ENCODE results near the gene HMCN1. TPM values are rescaled to one million over a fixed set of nuclear protein-coding genes. Genes with fewer than 3 reads are reported as not detected.

HMCN1 gene
- polyA plus RNA-seq, 3 donors from 2014 or later = 0.33 to 0.38 TPM; not detected in 1

- Mint-ChIP-seq H3K4me3 (no peak overlapping the region), H3K36me3 (no peaks in the 10 kb centered on the region), H3K4me1 (peaks cover 0 to 4% of the 10 kb centered on the region in 2 donors), H3K27me3 (ENCODE audit: low read depth in 3 of 3) (peaks cover 0 to 2% (median 1%) of the 10 kb centered on the region in 3 donors), H3K27ac (no peak overlapping the region), H3K9me3 (no peaks in the 10 kb centered on the region)
- DNase-seq = no peak
These were observed 453.4 kb downstream of the HMCN1 start for GRCh38 chr1:186187601-186188000.

- Mint-ChIP-seq H3K9me3 (no peaks in the 10 kb centered on the region), H3K27me3 (ENCODE audit: low read depth in 3 of 3) (peaks cover 0 to 2% (median 1%) of the 10 kb centered on the region in 3 donors), H3K36me3 (no peaks in the 10 kb centered on the region), H3K27ac (no peak overlapping the region), H3K4me1 (peaks cover 0 to 4% of the 10 kb centered on the region in 2 donors), H3K4me3 (no peak overlapping the region)
- no peak for DNase-seq
These were observed 453.9 kb downstream of the HMCN1 start for GRCh38 chr1:186188004-186188539.

DNA sequence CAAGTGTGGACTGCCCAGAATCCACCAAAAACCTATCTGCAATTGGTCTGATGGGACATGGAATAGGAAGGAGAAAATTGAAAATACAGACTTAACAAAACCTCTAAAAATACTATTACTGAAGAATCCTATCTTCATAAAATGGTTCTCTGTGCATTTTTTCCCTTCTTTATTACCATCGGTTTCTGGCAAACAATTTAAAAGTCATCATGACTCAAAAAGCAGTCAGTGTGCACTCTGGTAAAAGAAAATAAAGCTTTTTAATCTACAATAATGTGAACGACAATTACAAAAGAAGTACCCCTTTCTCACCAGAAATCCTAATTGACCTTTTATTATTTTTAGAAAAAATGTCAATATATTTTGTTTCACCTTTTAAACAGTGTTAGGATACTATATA, 454.5 kb downstream of the HMCN1 start:
- peaks cover 0 to 3% (median 0%) of the 10 kb centered on the region in 3 donors for H3K36me3 Mint-ChIP-seq
- no peaks in the 10 kb centered on the region for H3K9me3 Mint-ChIP-seq
- peaks cover 0 to 4% of the 10 kb centered on the region in 2 donors for H3K4me1 Mint-ChIP-seq
- H3K4me3 Mint-ChIP-seq = no peak overlapping the region
- no peak for DNase-seq
- peaks cover 1 to 2% (median 2%) of the 10 kb centered on the region in 3 donors for H3K27me3 Mint-ChIP-seq (ENCODE audit: low read depth in 3 of 3)
- no peak overlapping the region for H3K27ac Mint-ChIP-seq

- Mint-ChIP-seq H3K36me3 (peaks cover 0 to 3% (median 0%) of the 10 kb centered on the region in 3 donors), H3K27ac (no peak overlapping the region), H3K4me3 (no peak overlapping the region), H3K27me3 (ENCODE audit: low read depth in 3 of 3) (peaks cover 0 to 2% (median 2%) of the 10 kb centered on the region in 3 donors), H3K4me1 (peaks cover 0 to 2% of the 10 kb centered on the region in 2 donors), H3K9me3 (no peaks in the 10 kb centered on the region)
- DNase-seq = no peak
These were observed 455.0 kb downstream of the HMCN1 start for GRCh38 chr1:186189156-186189555.

DNA sequence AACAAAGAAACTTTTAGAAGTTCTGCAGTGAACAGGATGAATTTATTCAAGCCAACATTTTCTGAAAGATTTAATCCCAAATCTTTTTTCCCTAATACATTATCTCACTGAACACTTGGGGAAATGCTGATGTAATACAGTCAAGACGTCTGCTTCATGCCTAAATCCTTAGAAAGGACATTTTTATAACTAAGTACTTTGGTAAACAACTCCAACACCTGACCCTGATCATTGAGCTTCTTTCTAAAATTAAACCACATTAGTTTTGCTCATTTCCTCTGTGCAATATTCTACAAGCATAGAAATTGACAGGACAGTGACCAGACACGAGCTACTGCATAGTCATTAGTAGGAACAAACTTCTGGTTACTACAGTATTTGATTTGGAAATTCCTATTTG, 457.3 kb downstream of the HMCN1 start:
- Mint-ChIP-seq H3K27me3 (ENCODE audit: low read depth in 3 of 3) (peaks cover 0 to 2% (median 0%) of the 10 kb centered on the region in 3 donors), H3K27ac (no peak overlapping the region), H3K4me3 (no peak overlapping the region), H3K9me3 (peaks cover 0 to 2% (median 0%) of the 10 kb centered on the region in 6 donors), H3K36me3 (peaks cover 0 to 3% (median 0%) of the 10 kb centered on the region in 3 donors), H3K4me1 (no peaks in the 10 kb centered on the region)
- DNase-seq = no peak

DNA sequence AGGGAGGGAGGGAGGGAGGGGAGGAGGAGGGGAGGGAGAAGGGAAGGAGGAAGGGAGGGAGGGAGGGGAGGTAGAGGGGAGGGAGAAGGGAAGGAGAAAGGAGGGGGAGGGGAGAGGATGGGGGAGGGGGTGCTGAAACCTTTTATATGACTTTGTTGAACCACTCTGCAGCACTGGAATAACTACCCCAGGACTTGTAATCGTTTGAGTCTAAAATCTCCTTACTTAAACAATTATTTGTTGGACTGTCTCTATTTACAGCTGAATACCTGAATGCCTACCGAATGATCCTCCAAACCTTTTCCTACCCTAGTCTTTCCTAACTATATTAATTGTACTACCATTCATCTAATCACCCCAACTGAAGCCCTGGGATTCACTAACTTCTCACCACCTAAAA, 459.0 kb downstream of the HMCN1 start:
- H3K9me3 Mint-ChIP-seq = peaks cover 0 to 2% (median 0%) of the 10 kb centered on the region in 6 donors
- no peak for DNase-seq
- no peak overlapping the region for H3K4me3 Mint-ChIP-seq

GRCh38 chr1:186194107-186194756, 460.0 kb downstream of the HMCN1 start:
- no peak overlapping the region for H3K4me3 Mint-ChIP-seq
- peaks cover 0 to 3% (median 2%) of the 10 kb centered on the region in 3 donors for H3K27me3 Mint-ChIP-seq (ENCODE audit: low read depth in 3 of 3)

More for the DNA sequence above, 459.0 kb downstream of the HMCN1 start:
- peaks cover 0 to 3% (median 0%) of the 10 kb centered on the region in 3 donors for H3K36me3 Mint-ChIP-seq
- H3K27me3 Mint-ChIP-seq (ENCODE audit: low read depth in 3 of 3) = peaks cover 0 to 2% (median 0%) of the 10 kb centered on the region in 3 donors
- H3K4me1 Mint-ChIP-seq = no peaks in the 10 kb centered on the region
- H3K27ac Mint-ChIP-seq = no peak overlapping the region

DNA sequence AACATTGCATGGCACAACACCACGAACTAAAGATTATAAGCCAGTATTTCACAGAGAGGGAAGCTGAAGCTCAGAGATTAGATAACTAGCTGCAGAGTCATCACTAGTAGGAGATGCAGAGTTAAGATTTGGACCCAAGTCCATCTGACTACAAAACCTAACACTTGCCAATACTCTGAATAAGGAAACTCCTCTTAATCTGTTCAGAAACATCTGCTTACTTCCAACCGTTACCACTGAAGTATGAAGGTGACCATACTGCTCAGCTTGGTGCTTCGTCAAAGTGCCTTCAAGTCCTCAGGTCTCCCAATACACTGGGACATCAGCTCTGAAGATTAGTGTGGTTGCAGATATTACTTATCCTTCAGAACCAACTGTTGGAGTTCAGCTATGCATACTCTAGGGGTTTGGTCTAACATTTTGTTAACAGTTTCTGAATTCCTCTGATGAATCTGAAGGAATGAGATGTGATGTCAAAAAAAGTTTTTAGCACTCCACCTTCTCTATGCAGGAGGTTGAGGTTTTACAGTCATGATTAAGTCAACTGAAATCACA, 461.3 kb downstream of the HMCN1 start:
- Mint-ChIP-seq H3K4me3 (no peak overlapping the region), H3K9me3 (peaks cover 0 to 2% (median 0%) of the 10 kb centered on the region in 6 donors), H3K27me3 (ENCODE audit: low read depth in 3 of 3) (peaks cover 0 to 3% (median 2%) of the 10 kb centered on the region in 3 donors), H3K4me1 (no peaks in the 10 kb centered on the region), H3K27ac (no peak overlapping the region), H3K36me3 (peaks cover 0 to 3% (median 0%) of the 10 kb centered on the region in 3 donors)
- DNase-seq = no peak

More at GRCh38 chr1:186194107-186194756, 460.0 kb downstream of the HMCN1 start:
- Mint-ChIP-seq H3K9me3 (peaks cover 0 to 2% (median 0%) of the 10 kb centered on the region in 6 donors), H3K36me3 (peaks cover 0 to 3% (median 0%) of the 10 kb centered on the region in 3 donors), H3K27ac (no peak overlapping the region), H3K4me1 (no peaks in the 10 kb centered on the region)
- DNase-seq = no peak

GRCh38 chr1:186202271-186202764, 468.1 kb downstream of the HMCN1 start:
- no peak overlapping the region for H3K27ac Mint-ChIP-seq
- H3K4me3 Mint-ChIP-seq = no peak overlapping the region
- H3K36me3 Mint-ChIP-seq = no peaks in the 10 kb centered on the region
- H3K9me3 Mint-ChIP-seq = no peaks in the 10 kb centered on the region
- no peak for DNase-seq
- H3K4me1 Mint-ChIP-seq = no peaks in the 10 kb centered on the region
- H3K27me3 Mint-ChIP-seq (ENCODE audit: low read depth in 3 of 3) = peaks cover 0 to 13% (median 0%) of the 10 kb centered on the region in 3 donors

GRCh38 chr1:186202776-186203175, 468.6 kb downstream of the HMCN1 start:
- no peaks in the 10 kb centered on the region for H3K4me1 Mint-ChIP-seq
- no peaks in the 10 kb centered on the region for H3K9me3 Mint-ChIP-seq
- no peak overlapping the region for H3K27ac Mint-ChIP-seq
- H3K36me3 Mint-ChIP-seq = no peaks in the 10 kb centered on the region
- H3K4me3 Mint-ChIP-seq = no peak overlapping the region
- peaks cover 0 to 13% (median 0%) of the 10 kb centered on the region in 3 donors for H3K27me3 Mint-ChIP-seq (ENCODE audit: low read depth in 3 of 3)
- no peak for DNase-seq

GRCh38 chr1:186206048-186206570, 471.9 kb downstream of the HMCN1 start:
- peaks cover 0 to 3% (median 0%) of the 10 kb centered on the region in 6 donors for H3K9me3 Mint-ChIP-seq
- DNase-seq = no peak
- no peak overlapping the region for H3K4me3 Mint-ChIP-seq
- no peaks in the 10 kb centered on the region for H3K36me3 Mint-ChIP-seq
- no peaks in the 10 kb centered on the region for H3K4me1 Mint-ChIP-seq
- H3K27me3 Mint-ChIP-seq (ENCODE audit: low read depth in 3 of 3) = peaks cover 0 to 8% (median 3%) of the 10 kb centered on the region in 3 donors
- H3K27ac Mint-ChIP-seq = no peak overlapping the region

DNA sequence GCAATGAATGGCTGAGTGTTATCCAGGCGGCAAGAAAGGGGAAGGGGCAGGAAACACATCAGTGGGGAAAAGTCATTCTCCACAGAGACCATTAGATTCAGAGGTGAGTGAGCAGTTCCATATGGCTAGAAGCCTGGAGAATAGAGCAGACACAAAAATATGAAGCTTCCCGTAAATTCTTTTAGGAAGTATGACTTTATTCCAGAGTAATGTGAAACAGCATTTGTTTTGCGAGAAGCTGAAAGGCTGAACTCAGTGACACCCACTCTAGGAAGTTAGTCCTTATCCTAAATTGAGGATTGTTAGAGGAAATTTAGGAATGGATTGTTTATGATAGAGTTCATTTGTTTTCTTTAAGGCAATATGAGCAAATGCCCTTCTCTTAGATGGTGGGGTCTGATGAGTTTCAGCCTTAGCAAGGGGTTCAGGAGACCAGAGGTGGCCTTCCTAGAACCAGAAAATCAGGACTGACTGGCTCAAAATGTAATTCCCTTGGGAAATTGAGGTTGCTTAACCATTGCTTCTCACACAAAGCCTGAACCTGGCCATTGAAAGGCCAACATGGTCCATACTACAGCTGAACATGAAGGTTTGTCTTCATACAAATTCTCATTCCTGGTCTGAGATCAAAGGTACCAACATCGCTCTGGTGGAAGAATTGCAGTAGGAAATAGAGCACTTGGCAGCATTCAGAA, 473.3 kb downstream of the HMCN1 start:
- Mint-ChIP-seq H3K4me1 (no peaks in the 10 kb centered on the region), H3K4me3 (no peak overlapping the region), H3K36me3 (no peaks in the 10 kb centered on the region), H3K9me3 (peaks cover 0 to 3% (median 0%) of the 10 kb centered on the region in 6 donors), H3K27ac (no peak overlapping the region), H3K27me3 (ENCODE audit: low read depth in 3 of 3) (peaks cover 2 to 5% (median 3%) of the 10 kb centered on the region in 3 donors)
- DNase-seq = no peak

GRCh38 chr1:186208405-186209129, 474.4 kb downstream of the HMCN1 start:
- DNase-seq = no peak
- H3K27me3 Mint-ChIP-seq (ENCODE audit: low read depth in 3 of 3) = peaks cover 2 to 3% (median 2%) of the 10 kb centered on the region in 3 donors
- no peaks in the 10 kb centered on the region for H3K36me3 Mint-ChIP-seq
- peaks cover 0 to 3% (median 0%) of the 10 kb centered on the region in 6 donors for H3K9me3 Mint-ChIP-seq
- no peaks in the 10 kb centered on the region for H3K4me1 Mint-ChIP-seq
- H3K27ac Mint-ChIP-seq = no peak overlapping the region
- H3K4me3 Mint-ChIP-seq = no peak overlapping the region

Data from immature natural killer cell (primary cell).